Smooth muscle cell (in vitro differentiated cells): ENCODE data around the gene TRIM3. TPM values are rescaled to one million over a fixed set of nuclear protein-coding genes. Genes with fewer than 3 reads are reported as not detected.

Experiments used
- DNase-seq: peaks from one replicate; lab custom pipeline; 2025; ENCODE audit not compliant: unreplicated experiment; lab: John Stamatoyannopoulos, UW
- H2AFZ ChIP-seq: fragments of 200-600 bp; sonication (generic); 2 replicates; pipeline ENCODE4 v1.6.0; 2016; ENCODE audit warnings: antibody characterized with exemption, low read depth, mild to moderate bottlenecking
- H3F3A ChIP-seq: fragments of 200-600 bp; sonication (generic); 2 replicates; pipeline ENCODE4 v1.6.0; 2017; ENCODE audit warnings: antibody characterized with exemption, low read depth
- H3K27ac ChIP-seq: fragments of 200-600 bp; sonication (generic); 2 replicates; pipeline ENCODE4 v1.5.1; 2016; ENCODE audit warnings: low read depth, mild to moderate bottlenecking
- H3K27me3 ChIP-seq: fragments of 200-600 bp; sonication (generic); 2 replicates; pipeline ENCODE4 v1.6.1; 2016; ENCODE audit warnings: low read depth, mild to moderate bottlenecking
- H3K36me3 ChIP-seq: fragments of 200-600 bp; sonication (generic); 2 replicates; pipeline ENCODE4 v1.5.1; 2016; ENCODE audit warnings: low read depth
- H3K4me1 ChIP-seq: fragments of 200-600 bp; sonication (generic); 2 replicates; pipeline ENCODE4 v1.5.1; 2016; ENCODE audit warnings: low read depth
- H3K4me2 ChIP-seq: fragments of 200-600 bp; sonication (generic); 2 replicates; pipeline ENCODE4 v1.6.0; 2016; ENCODE audit warnings: mild to moderate bottlenecking
- H3K4me3 ChIP-seq: fragments of 200-600 bp; sonication (generic); 2 replicates; pipeline ENCODE4 v1.5.1; 2016; ENCODE audit warnings: mild to moderate bottlenecking
- H3K79me2 ChIP-seq: fragments of 200-600 bp; sonication (generic); 2 replicates; pipeline ENCODE4 v1.6.0; 2016; ENCODE audit warnings: low read depth, mild to moderate bottlenecking
- H3K9ac ChIP-seq: fragments of 200-600 bp; sonication (generic); 2 replicates; pipeline ENCODE4 v1.6.0; 2016; ENCODE audit warnings: low read depth
- H3K9me3 ChIP-seq: fragments of 200-600 bp; sonication (generic); replicated peaks from 2 replicates; pipeline ENCODE4 v1.5.1; 2016; ENCODE audit warnings: low read depth
- H4K20me1 ChIP-seq: fragments of 200-600 bp; sonication (generic); 2 replicates; pipeline ENCODE4 v1.6.0; 2016; ENCODE audit warnings: low read depth
- CTCF ChIP-seq: fragments of 200-600 bp; sonication (generic); IDR thresholded peaks from 2 replicates; pipeline ENCODE4 v1.5.1; 2017; ENCODE audit warnings: borderline replicate concordance, mild to moderate bottlenecking, antibody characterized with exemption; ENCODE audit not compliant: insufficient read depth, poor library complexity, severe bottlenecking
- WGBS: methylation state at CpG from one replicate; pipeline ENCODE4 v1.1.7; 2016; ENCODE audit warnings: low lambda C conversion rate; 5-methylcytosine and 5-hydroxymethylcytosine counted together
- polyA plus RNA-seq: library from polyadenylated mRNA; unstranded; fragments of >200 nt; fragmentation: Nextera tagmentation; extraction: Ambion mirVana; gene quantifications from 2 replicates; pipeline ENCODE4 v1.2.1, GENCODE V29; 2016
- total RNA-seq: library from RNA; depleted of rRNA; stranded (reverse); fragments of >200 nt; gene quantifications from 2 replicates; pipeline ENCODE4 v1.2.3, GENCODE V29; 2014

Gene TRIM3
- total and polyA plus RNA-seq, 2 experiments from 2014 or later = 14.0 to 25.5 TPM

DNA sequence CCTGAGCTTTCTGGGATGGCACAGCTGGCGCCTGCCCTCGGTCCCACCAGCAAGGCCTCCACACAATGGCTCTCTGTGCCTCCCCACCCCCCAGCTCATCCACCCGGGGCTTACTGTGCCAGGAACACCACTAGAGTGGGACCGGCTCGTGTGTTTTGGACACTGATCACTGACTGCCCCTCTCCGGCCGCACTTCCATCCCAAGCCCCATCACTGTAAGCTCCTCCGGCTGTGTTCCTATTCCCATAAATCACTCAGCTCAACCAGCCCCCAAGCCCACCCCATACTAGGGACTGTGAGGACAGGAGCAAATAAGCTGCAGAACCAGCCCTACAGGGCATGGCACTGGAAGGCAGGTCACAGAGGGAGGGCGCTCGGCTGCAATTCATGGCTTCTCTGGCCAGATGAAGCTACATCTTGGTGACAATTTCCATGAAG lies 62.1 kb downstream of the TRIM3 start:
- Histone ChIP-seq H3K27me3 (no peaks in the 10 kb centered on the region), H3K9me3 (no peaks in the 10 kb centered on the region), H3K4me1 (no peaks in the 10 kb centered on the region), H3K36me3 (no peaks in the 10 kb centered on the region), H3K9ac (no peak overlapping the region), H3K79me2 (peaks cover 12% of the 10 kb centered on the region), H3K4me3 (no peak overlapping the region), H3F3A (no peaks in the 10 kb centered on the region), H2AFZ (no peak overlapping the region), H4K20me1 (peaks cover 50% of the 10 kb centered on the region), H3K27ac (no peak overlapping the region), H3K4me2 (no peak overlapping the region)
- 94% methylated on average over 10 of the region's 10 CpGs for WGBS
- TF ChIP-seq CTCF = no peak
- DNase-seq = no peak

- H2AFZ ChIP-seq = no peak overlapping the region
- H3K4me3 ChIP-seq = no peak overlapping the region
- no peak for DNase-seq
- no peaks in the 10 kb centered on the region for H3K27me3 ChIP-seq
- peaks cover 56% of the 10 kb centered on the region for H4K20me1 ChIP-seq
- H3K27ac ChIP-seq = no peak overlapping the region
- no peak overlapping the region for H3K9ac ChIP-seq
- no peak for TF ChIP-seq CTCF
- peaks cover 12% of the 10 kb centered on the region for H3K79me2 ChIP-seq
- H3K9me3 ChIP-seq = no peaks in the 10 kb centered on the region
- H3F3A ChIP-seq = no peaks in the 10 kb centered on the region
- no peaks in the 10 kb centered on the region for H3K36me3 ChIP-seq
- no peaks in the 10 kb centered on the region for H3K4me1 ChIP-seq
- WGBS = 98% methylated on average over 23 of the region's 23 CpGs
- H3K4me2 ChIP-seq = no peak overlapping the region
Observed at GRCh38 chr11:6410695-6411430, 62.9 kb downstream of the TRIM3 start.

GRCh38 chr11:6406370-6406769 lies 67.4 kb downstream of the TRIM3 start:
- H4K20me1 ChIP-seq = peaks cover 47% of the 10 kb centered on the region
- DNase-seq = no peak
- no peaks in the 10 kb centered on the region for H3K27me3 ChIP-seq
- H3K4me2 ChIP-seq = no peak overlapping the region
- TF ChIP-seq CTCF = no peak
- H3K36me3 ChIP-seq = no peaks in the 10 kb centered on the region
- H2AFZ ChIP-seq = no peak overlapping the region
- no peak overlapping the region for H3K4me3 ChIP-seq
- no peaks in the 10 kb centered on the region for H3K9me3 ChIP-seq
- peaks cover 11% of the 10 kb centered on the region for H3K4me1 ChIP-seq
- no peaks in the 10 kb centered on the region for H3F3A ChIP-seq
- H3K79me2 ChIP-seq = no peaks in the 10 kb centered on the region
- no peak overlapping the region for H3K27ac ChIP-seq
- H3K9ac ChIP-seq = no peak overlapping the region
- WGBS = 61% methylated on average over 2 of the region's 2 CpGs

DNA sequence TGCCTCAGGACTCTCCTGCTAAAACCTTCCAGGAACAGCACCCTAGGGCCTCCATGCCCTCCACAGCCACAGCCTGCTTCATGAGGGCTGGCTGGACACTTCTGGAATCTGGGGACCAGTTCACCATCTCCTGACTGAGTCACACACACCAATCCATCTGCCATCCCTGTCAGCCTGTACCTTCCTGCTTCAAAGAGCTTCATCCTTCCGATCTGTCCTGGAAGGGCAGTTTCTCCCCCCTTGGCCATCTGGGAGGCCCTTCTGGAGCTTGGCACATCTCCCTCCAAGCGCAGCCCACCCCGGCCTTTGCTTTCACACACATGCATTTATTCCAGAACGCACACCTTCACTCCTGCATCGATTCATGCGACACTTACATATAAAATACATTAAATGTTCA lies 67.9 kb downstream of the TRIM3 start:
- Histone ChIP-seq H3F3A (no peaks in the 10 kb centered on the region), H4K20me1 (peaks cover 47% of the 10 kb centered on the region), H3K27me3 (no peaks in the 10 kb centered on the region), H3K9me3 (no peaks in the 10 kb centered on the region), H3K27ac (no peak overlapping the region), H3K9ac (no peak overlapping the region), H2AFZ (no peak overlapping the region), H3K79me2 (no peaks in the 10 kb centered on the region), H3K36me3 (no peaks in the 10 kb centered on the region), H3K4me1 (peaks cover 11% of the 10 kb centered on the region), H3K4me2 (no peak overlapping the region), H3K4me3 (no peak overlapping the region)
- no peak for DNase-seq
- TF ChIP-seq CTCF = no peak
- 96% methylated on average over 6 of the region's 6 CpGs for WGBS
